ENCODE measurements around the gene ETNPPL. TPM values are rescaled to one million over a fixed set of nuclear protein-coding genes. Genes with fewer than 3 reads are reported as not detected.

The ETNPPL gene
- total and polyA plus RNA-seq, 2 of the 4 experiments (the other 2 are of a cell fraction) = not detected

GRCh38 chr4:108754327-108754726 lies 8.5 kb downstream of the ETNPPL start:
- no peak overlapping the region for H2BK15ac ChIP-seq (ENCODE audit: low read depth, low read length)
- no peak overlapping the region for H2AK5ac ChIP-seq (ENCODE audit: low read depth, low read length)
- H3K4me3 ChIP-seq (ENCODE audit: insufficient read depth, low read depth, low read length) = no peak overlapping the region
- H3K14ac ChIP-seq (replicated peaks; ENCODE audit: low read depth, low read length) = no peak overlapping the region
- H3K23ac ChIP-seq (ENCODE audit: low read depth, low read length) = no peak overlapping the region
- no peak overlapping the region for H2BK5ac ChIP-seq (ENCODE audit: low read depth, low read length, poor library complexity, severe bottlenecking)
- no peaks in the 10 kb centered on the region for H3K79me1 ChIP-seq (ENCODE audit: low read depth in 1 of 2, low read length in 2 of 2)
- no peak overlapping the region for H3K27ac ChIP-seq (ENCODE audit: insufficient read depth, low read length)
- no peak for TF ChIP-seq RCOR1 (IDR thresholded peaks at IDR 0.05; ENCODE audit: insufficient replicate concordance, low read length)
- no peak for TF ChIP-seq NFE2L2 (IDR thresholded peaks at IDR 0.05; ENCODE audit: low read depth, low read length)
- TF ChIP-seq USF2 (IDR thresholded peaks at IDR 0.05; ENCODE audit: low read depth, low read length) = no peak
- no peak for TF ChIP-seq MAZ (IDR thresholded peaks at IDR 0.05; ENCODE audit: borderline replicate concordance, low read depth, low read length)
- TF ChIP-seq CEBPB (IDR thresholded peaks at IDR 0.05; ENCODE audit: low read depth, low read length) = no peak
- no peak for TF ChIP-seq SMC3 (IDR thresholded peaks at IDR 0.05; ENCODE audit: low read depth, low read length)
- no peak for TF ChIP-seq MAFK (IDR thresholded peaks at IDR 0.05; ENCODE audit: low read depth, low read length)
- dilution Hi-C loops (cut with HindIII; ENCODE audit: low sequenced_read_pairs, unreplicated experiment) = no loop called here
- H3K4me1 ChIP-seq (ENCODE audit: control insufficient read depth, insufficient read depth, low read length) = no peaks in the 10 kb centered on the region
- H2BK120ac ChIP-seq (ENCODE audit: low read depth, low read length) = no peak overlapping the region
- H3K9ac ChIP-seq (ENCODE audit: low read depth, low read length) = no peak overlapping the region
- no peak overlapping the region for H3K4me2 ChIP-seq (ENCODE audit: low read depth, low read length)
- intact Hi-C loops (cut with micrococcal nuclease) = no loop called here
- no peak for ATAC-seq (ENCODE audit: low read depth)
- H3K36me3 ChIP-seq (ENCODE audit: control insufficient read depth, insufficient read depth, low read length) = no peaks in the 10 kb centered on the region
- H3K4ac ChIP-seq (ENCODE audit: low read depth, low read length) = no peak overlapping the region
- ChIA-PET CTCF (no interaction called here), POLR2A (ENCODE audit: unreplicated experiment) (no interaction called here)
- H3K56ac ChIP-seq (ENCODE audit: extremely low read depth, insufficient read depth, low read length) = no peak overlapping the region
- no peaks in the 10 kb centered on the region for H4K20me1 ChIP-seq (ENCODE audit: insufficient read depth, low read length)
- H2AK9ac ChIP-seq (replicated peaks; ENCODE audit: low read depth, low read length, poor library complexity) = no peak overlapping the region
- H4K8ac ChIP-seq (ENCODE audit: low read depth in 2 of 2, low read length in 2 of 2) = no peak overlapping the region
- H3K27me3 ChIP-seq (ENCODE audit: control insufficient read depth, insufficient read depth, low read length) = no peaks in the 10 kb centered on the region
- no peak overlapping the region for H3K18ac ChIP-seq (ENCODE audit: low read depth, low read length)
- DNase-seq = no peak
- no TSS peak for BruUV-seq (replicated peaks)
- no peaks in the 10 kb centered on the region for H3K9me3 ChIP-seq (ENCODE audit: control insufficient read depth, insufficient read depth, low read length)
- no peak overlapping the region for H4K91ac ChIP-seq (ENCODE audit: insufficient read depth, low read depth, low read length)
- no peaks in the 10 kb centered on the region for H3K9me1 ChIP-seq (ENCODE audit: insufficient read depth, low read length)
- no peak overlapping the region for H2AFZ ChIP-seq (replicated peaks; ENCODE audit: low read length, poor library complexity)
- no peak overlapping the region for H4K5ac ChIP-seq (ENCODE audit: low read depth, low read length)
- in situ Hi-C loops (cut with MboI; ENCODE audit: low sequenced_read_pairs) = no loop called here
- H2BK20ac ChIP-seq (ENCODE audit: low read depth, low read length) = no peak overlapping the region
